SH-SY5Y (cell line): ENCODE results near the gene TCF4.

ENCODE experiments used
- GATA2 ChIP-seq: IDR thresholded peaks from 2 replicates; pipeline ENCODE4 v1.6.1; 2011; ENCODE audit warnings: mild to moderate bottlenecking, low read depth, low read length
- GATA3 ChIP-seq: IDR thresholded peaks from 2 replicates; pipeline ENCODE4 v1.6.1; 2011; ENCODE audit warnings: low read depth, mild to moderate bottlenecking, low read length, moderate library complexity

Gene TCF4

GRCh38 chr18:55338978-55339650, 248.9 kb downstream of the TCF4 start:
- TF ChIP-seq GATA2 (no peak), GATA3 (no peak)

- TF ChIP-seq GATA3 (no peak), GATA2 (no peak)
These were observed 250.0 kb downstream of the TCF4 start for GRCh38 chr18:55337908-55338521.

GRCh38 chr18:55337138-55337537, 250.9 kb downstream of the TCF4 start:
- TF ChIP-seq GATA2 (no peak), GATA3 (no peak)

GRCh38 chr18:55336438-55337100, 251.4 kb downstream of the TCF4 start:
- TF ChIP-seq GATA3 (no peak), GATA2 (no peak)

GRCh38 chr18:55334875-55335274, 253.1 kb downstream of the TCF4 start:
- TF ChIP-seq GATA2 (no peak), GATA3 (no peak)

- no peak for TF ChIP-seq GATA2
- TF ChIP-seq GATA3 = no peak
These were observed 256.7 kb downstream of the TCF4 start for GRCh38 chr18:55331301-55331700.

- TF ChIP-seq GATA2 = no peak
- TF ChIP-seq GATA3 = no peak
These were observed 259.7 kb downstream of the TCF4 start for GRCh38 chr18:55328301-55328700.

GRCh38 chr18:55327454-55327853, 260.5 kb downstream of the TCF4 start:
- TF ChIP-seq GATA2 = no peak
- no peak for TF ChIP-seq GATA3

- TF ChIP-seq GATA3 (no peak), GATA2 (no peak)
These were observed 261.9 kb downstream of the TCF4 start for GRCh38 chr18:55326134-55326533.

GRCh38 chr18:55324166-55324565, 263.8 kb downstream of the TCF4 start:
- TF ChIP-seq GATA3 = no peak
- TF ChIP-seq GATA2 = no peak

- no peak for TF ChIP-seq GATA3
- TF ChIP-seq GATA2 = no peak
These were observed 264.7 kb downstream of the TCF4 start for GRCh38 chr18:55323051-55323994.

GRCh38 chr18:55322178-55322735, 265.7 kb downstream of the TCF4 start:
- peak; percentile 38; the same call in 1 of the 2 replicates for TF ChIP-seq GATA3
- peak; percentile 47 for TF ChIP-seq GATA2
